BJ (cell line): Measurements from ENCODE around the gene LRP1-AS. TPM values are rescaled to one million over a fixed set of nuclear protein-coding genes. Genes with fewer than 3 reads are reported as not detected.

Experiments used
- CTCF ChIA-PET: fragments of 350-600 bp; formaldehyde crosslinking; extraction: SDS; loops from one replicate; lab custom pipeline; 2021; ENCODE audit warnings: antibody characterized with exemption, inconsistent platforms; lab: Yijun Ruan, JAX
- POLR2A ChIA-PET: fragments of 300-600 bp; sonication (Branson Sonifier 250); formaldehyde crosslinking; extraction: SDS; loops from one replicate; lab custom pipeline; 2021; ENCODE audit warnings: antibody characterized with exemption; lab: Charles Lee
- DNase-seq: peaks from one replicate; pipeline ENCODE4 v3.0.0-alpha.2; 2011; ENCODE audit warnings: low read depth
- H3K27me3 ChIP-seq: 2 replicates; pipeline ENCODE4 v1.6.0; 2011; ENCODE audit warnings: low read length; ENCODE audit not compliant: control insufficient read depth, insufficient read depth
- H3K36me3 ChIP-seq: 2 replicates; pipeline ENCODE4 v1.5.1; 2011; ENCODE audit warnings: low read length; ENCODE audit not compliant: control insufficient read depth, insufficient read depth
- H3K4me3 ChIP-seq: 2 replicates; pipeline ENCODE4 v1.5.1; 2011; ENCODE audit warnings: low read depth, mild to moderate bottlenecking, control low read depth, low read length
- polyA plus RNA-seq: library from polyadenylated mRNA; depleted of rRNA; stranded (reverse); fragments of >200 nt; gene quantifications from 2 replicates; pipeline ENCODE4 v1.2.3, GENCODE V29; 2011
- TF ChIP-seq, protein P1 (sequence below): IDR thresholded peaks from 2 replicates; pipeline ENCODE4 v1.5.1; 2011; ENCODE audit warnings: low read depth, mild to moderate bottlenecking, control low read depth, inconsistent platforms, low read length, moderate library complexity; ENCODE audit not compliant: insufficient read depth

The LRP1-AS gene
- polyA plus RNA-seq, 1 experiment = not detected

DNA sequence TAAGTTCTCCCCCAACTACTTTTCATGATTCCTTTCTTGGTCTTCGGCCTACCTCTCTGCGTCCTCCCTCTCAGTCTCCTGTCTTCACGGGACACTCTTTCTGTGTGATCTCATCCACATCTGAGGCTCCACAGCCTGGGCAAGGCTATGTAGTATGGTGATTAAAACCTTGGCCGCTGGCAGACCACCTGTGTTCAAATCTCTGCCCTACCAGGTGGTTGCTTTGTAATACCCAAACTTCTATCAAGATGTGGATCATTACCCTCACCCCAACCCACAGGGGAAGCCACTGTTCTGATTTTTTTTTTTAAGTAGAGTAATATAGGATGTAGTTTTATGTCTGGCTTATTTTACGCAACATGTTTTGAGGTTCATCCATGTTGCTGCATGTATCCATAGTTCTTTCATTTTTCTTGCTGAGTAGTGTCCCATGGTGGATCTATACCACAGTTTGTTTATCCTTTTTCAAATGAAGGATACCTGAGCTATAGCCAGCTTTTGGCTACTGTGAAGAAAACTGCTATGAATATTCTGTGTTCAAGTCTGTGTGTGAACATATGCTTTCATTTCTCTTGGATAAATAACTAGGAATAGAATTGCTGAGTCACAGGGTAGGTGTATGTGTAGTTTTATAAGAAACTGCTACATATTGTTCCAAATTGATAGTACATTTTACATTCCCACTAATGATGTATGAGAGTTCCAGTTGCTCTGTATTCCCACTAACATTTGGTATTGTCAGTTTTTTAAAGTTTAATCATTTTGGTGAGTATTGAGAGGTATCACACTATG, 27.9 kb downstream of the LRP1-AS start:
- H3K4me3 ChIP-seq = no peak overlapping the region
- no peak for DNase-seq
- ChIA-PET CTCF (interaction anchor here (0.6 to 18.2 kb wide), 5 partner anchors 8 to 480 kb away, joined by 4 to 357 read pairs (median 70); partner anchors contain the start of gene STAT6), POLR2A (no interaction called here)
- H3K27me3 ChIP-seq = no peaks in the 10 kb centered on the region
- TF ChIP-seq, protein P1, sequence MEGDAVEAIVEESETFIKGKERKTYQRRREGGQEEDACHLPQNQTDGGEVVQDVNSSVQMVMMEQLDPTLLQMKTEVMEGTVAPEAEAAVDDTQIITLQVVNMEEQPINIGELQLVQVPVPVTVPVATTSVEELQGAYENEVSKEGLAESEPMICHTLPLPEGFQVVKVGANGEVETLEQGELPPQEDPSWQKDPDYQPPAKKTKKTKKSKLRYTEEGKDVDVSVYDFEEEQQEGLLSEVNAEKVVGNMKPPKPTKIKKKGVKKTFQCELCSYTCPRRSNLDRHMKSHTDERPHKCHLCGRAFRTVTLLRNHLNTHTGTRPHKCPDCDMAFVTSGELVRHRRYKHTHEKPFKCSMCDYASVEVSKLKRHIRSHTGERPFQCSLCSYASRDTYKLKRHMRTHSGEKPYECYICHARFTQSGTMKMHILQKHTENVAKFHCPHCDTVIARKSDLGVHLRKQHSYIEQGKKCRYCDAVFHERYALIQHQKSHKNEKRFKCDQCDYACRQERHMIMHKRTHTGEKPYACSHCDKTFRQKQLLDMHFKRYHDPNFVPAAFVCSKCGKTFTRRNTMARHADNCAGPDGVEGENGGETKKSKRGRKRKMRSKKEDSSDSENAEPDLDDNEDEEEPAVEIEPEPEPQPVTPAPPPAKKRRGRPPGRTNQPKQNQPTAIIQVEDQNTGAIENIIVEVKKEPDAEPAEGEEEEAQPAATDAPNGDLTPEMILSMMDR = no peak
- no peaks in the 10 kb centered on the region for H3K36me3 ChIP-seq

DNA sequence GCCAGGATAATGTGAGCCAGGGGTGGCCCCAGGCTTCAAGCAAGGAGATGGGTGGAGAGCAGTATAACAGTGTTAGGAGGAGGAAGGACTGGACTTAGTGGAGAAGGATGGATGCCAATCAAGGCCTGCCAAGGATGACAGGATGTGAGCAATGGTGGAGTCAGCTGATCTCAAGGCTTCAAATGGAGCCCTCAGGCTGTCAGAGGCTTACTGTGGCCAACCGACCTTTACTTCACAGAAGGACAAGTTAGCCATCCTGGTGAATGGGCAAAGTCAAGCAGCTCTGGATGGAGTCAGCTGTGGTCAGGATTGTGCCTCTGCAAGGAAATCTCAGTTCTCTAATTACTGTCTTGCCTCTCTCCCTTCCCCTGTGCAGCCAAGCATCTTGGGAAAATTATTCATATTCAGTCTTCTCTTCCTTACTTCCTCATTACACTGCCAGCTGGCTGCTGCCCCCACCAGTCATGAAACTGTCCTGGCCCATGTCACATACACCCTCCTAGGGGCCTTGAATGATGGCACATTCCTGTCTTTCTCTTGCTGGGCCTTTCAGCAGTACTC, 28.6 kb downstream of the LRP1-AS start:
- no peak overlapping the region for H3K4me3 ChIP-seq
- POLR2A ChIA-PET = interaction anchor here (0.5 to 0.6 kb wide), 2 partner anchors 121 to 336 kb away, joined by 4 to 8 read pairs; partner anchors contain the start of gene INHBE
- no peak for DNase-seq
- no peaks in the 10 kb centered on the region for H3K27me3 ChIP-seq
- TF ChIP-seq, protein P1 = no peak
- CTCF ChIA-PET = interaction anchor here (0.6 to 18.2 kb wide), 7 partner anchors 47 to 479 kb away, joined by 3 to 357 read pairs (median 5); no protein-coding TSS in a partner anchor
- H3K36me3 ChIP-seq = no peaks in the 10 kb centered on the region

DNA sequence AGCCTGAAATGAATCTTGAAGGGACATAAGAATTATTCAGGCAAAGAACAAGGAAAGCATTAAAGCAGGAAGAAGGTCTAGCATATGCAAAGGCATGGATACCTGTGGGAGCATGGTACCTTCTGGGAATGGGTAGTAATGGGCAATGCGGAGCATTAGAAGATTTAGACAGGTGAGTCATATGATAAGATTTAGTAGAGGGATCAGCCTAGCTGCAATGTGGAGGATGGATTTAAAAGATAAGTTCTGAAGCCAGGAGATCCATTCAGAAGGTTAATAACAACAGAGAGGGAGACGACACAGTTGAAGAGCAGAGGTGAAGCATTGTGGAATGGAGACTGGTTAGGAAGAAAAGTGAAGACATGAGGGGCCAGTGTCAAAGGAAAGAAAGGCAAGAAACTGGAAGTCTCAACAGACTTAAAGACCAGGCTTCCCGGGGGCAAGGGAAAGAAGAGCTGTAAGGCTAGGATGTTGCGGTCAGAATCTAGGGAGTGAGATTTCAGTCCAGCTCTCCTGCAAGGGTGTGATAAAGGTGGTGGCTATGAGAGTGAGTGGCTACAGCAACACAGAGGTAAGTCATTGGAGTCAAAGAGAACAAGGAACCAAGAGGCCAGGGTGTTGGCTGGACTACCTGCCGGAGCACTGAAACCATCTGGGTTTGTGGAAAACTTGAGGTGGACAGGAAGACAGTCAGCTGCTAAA, 30.7 kb downstream of the LRP1-AS start:
- TF ChIP-seq, protein P1 = no peak
- no peaks in the 10 kb centered on the region for H3K27me3 ChIP-seq
- no peak for DNase-seq
- no peaks in the 10 kb centered on the region for H3K36me3 ChIP-seq
- POLR2A ChIA-PET = no interaction called here
- CTCF ChIA-PET = interaction anchor here (0.6 to 18.2 kb wide), 8 partner anchors 8 to 115 kb away, joined by 3 to 357 read pairs (median 9); no protein-coding TSS in a partner anchor
- no peak overlapping the region for H3K4me3 ChIP-seq

DNA sequence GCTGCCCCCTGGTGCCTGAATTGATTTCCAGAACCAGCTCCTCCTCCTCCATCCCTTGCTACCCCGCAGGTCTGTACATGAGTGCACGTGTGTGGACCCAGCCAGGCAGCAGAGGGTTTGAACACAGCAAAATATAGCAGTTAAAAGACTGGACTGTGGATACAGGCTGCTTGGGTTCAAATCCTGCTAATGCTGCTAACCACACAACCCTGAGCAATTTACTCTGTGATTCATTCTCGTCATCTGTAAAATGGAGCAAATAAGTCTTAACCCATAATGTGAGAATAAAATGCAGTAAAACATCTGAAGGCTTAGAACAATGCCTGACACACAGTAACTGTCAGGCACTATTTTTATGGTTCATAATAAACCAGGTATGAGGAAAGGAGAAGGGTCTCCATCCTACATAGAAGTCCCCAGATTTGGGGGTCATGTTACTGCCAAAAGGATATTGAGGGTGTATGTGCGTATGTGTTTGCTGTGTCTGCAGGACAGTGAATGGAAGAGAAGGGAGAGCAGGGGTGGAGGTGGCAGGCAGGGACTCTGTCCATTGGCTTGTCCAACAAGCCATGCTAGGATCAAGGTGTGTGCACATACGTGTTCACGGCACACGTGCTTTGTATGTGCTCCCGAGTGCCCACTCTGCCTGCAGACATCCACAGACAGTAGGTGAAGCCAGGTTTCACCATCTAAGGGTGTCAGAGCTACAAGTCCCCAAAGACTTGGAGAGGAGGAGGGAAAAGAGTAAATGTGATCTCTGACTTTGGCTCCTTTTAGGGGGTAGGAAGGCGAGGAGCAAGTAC, 34.7 kb downstream of the LRP1-AS start:
- no peak for DNase-seq
- peaks cover 2% of the 10 kb centered on the region; the same call in 1 of the 2 replicates for H3K36me3 ChIP-seq
- TF ChIP-seq, protein P1 = peak; percentile 75
- ChIA-PET CTCF (interaction anchor here (0.7 to 10.0 kb wide), 51 partner anchors 9 to 545 kb away, joined by 3 to 199 read pairs (median 4); partner anchors contain the start of genes LRP1, LRP1-AS, MYO1A and NAB2), POLR2A (interaction anchor here (0.7 to 1.7 kb wide), 4 partner anchors 12 to 44 kb away, joined by 3 to 8 read pairs (median 4); partner anchors contain the start of gene LRP1)
- H3K27me3 ChIP-seq = no peaks in the 10 kb centered on the region
- peak overlapping the region; percentile 73; the same call in 1 of the 2 replicates for H3K4me3 ChIP-seq
